Liver (tissue), 9 donors: Measurements from ENCODE around the gene APLN. TPM values are rescaled to one million over a fixed set of nuclear protein-coding genes. Genes with fewer than 3 reads are reported as not detected.

Experiments used
- DNase-seq: peaks from one replicate; pipeline ENCODE4 v3.0.0-alpha.2; 2017; ENCODE audit warnings: low spot score
- H3K27ac ChIP-seq, 2 donors: one replicate each; pipeline ENCODE4 v1.7.0; 2013; ENCODE audit warnings: inconsistent platforms in 2 of 2, low read length in 2 of 2, control low read depth in 1 of 2, low read depth in 1 of 2, mild to moderate bottlenecking in 1 of 2
- H3K27me3 ChIP-seq, 4 donors: one replicate each; pipeline versions ENCODE4 v1.6.1 to v1.7.0; 2013; ENCODE audit warnings: low read length in 3 of 4, inconsistent platforms in 1 of 4, mild to moderate bottlenecking in 1 of 4, moderate library complexity in 1 of 4; ENCODE audit not compliant: control insufficient read depth in 4 of 4, insufficient read depth in 4 of 4
- H3K36me3 ChIP-seq, 4 donors: one replicate each; pipeline versions ENCODE4 v1.6.1 to v1.7.0; 2013; ENCODE audit warnings: low read length in 3 of 4, mild to moderate bottlenecking in 3 of 4, low read depth in 1 of 4, moderate library complexity in 1 of 4; ENCODE audit not compliant: control insufficient read depth in 4 of 4, insufficient read depth in 3 of 4
- H3K4me1 ChIP-seq, 4 donors: one replicate each; pipeline versions ENCODE4 v1.6.1 to v1.7.0; 2013; ENCODE audit warnings: low read length in 3 of 4, mild to moderate bottlenecking in 3 of 4, moderate library complexity in 1 of 4; ENCODE audit not compliant: control insufficient read depth in 4 of 4, insufficient read depth in 4 of 4
- H3K4me3 ChIP-seq, 3 donors: one replicate each; pipeline versions ENCODE4 v1.6.1 to v1.7.0; 2013; ENCODE audit warnings: low read length in 3 of 3, control low read depth in 1 of 3, low read depth in 1 of 3, mild to moderate bottlenecking in 1 of 3
- H3K9ac ChIP-seq, 2 donors: one replicate each; pipeline ENCODE4 v1.7.0; 2013; ENCODE audit warnings: low read length in 2 of 2, mild to moderate bottlenecking in 2 of 2, moderate library complexity in 2 of 2, control low read depth in 1 of 2, low read depth in 1 of 2
- H3K9me3 ChIP-seq, 4 donors: one replicate each; pipeline versions ENCODE4 v1.6.1 to v1.7.0; 2013; ENCODE audit warnings: low read length in 3 of 4; ENCODE audit not compliant: control insufficient read depth in 4 of 4
- EGR1 ChIP-seq, 2 donors: IDR thresholded peaks; 2 replicates each; pipeline ENCODE4 v1.6.1; 2016 to 2018; ENCODE audit warnings: antibody characterized with exemption in 2 of 2, low read depth in 2 of 2
- FOXA1 ChIP-seq: IDR thresholded peaks from 2 replicates; pipeline ENCODE4 v1.6.1; 2016; ENCODE audit warnings: antibody characterized with exemption
- FOXA2 ChIP-seq: IDR thresholded peaks from 2 replicates; pipeline ENCODE4 v1.6.1; 2016; ENCODE audit warnings: antibody characterized with exemption
- GABPA ChIP-seq, 2 donors: IDR thresholded peaks in 1 of 2; conservative IDR thresholded peaks in 1 of 2; 2 replicates each; pipeline ENCODE4 v1.6.1; 2016; ENCODE audit warnings: antibody characterized with exemption in 2 of 2, mild to moderate bottlenecking in 1 of 2, moderate library complexity in 1 of 2
- HNF4A ChIP-seq, 2 donors: conservative IDR thresholded peaks; 2 replicates each; pipeline ENCODE4 v1.6.1; 2016; ENCODE audit warnings: antibody characterized with exemption in 2 of 2, mild to moderate bottlenecking in 2 of 2
- HNF4G ChIP-seq: IDR thresholded peaks from 2 replicates; pipeline ENCODE4 v1.6.1; 2016; ENCODE audit warnings: antibody characterized with exemption
- JUND ChIP-seq, 2 donors: IDR thresholded peaks; 2 replicates each; pipeline ENCODE4 v1.6.1; 2016; ENCODE audit warnings: antibody characterized with exemption in 2 of 2
- MAX ChIP-seq: IDR thresholded peaks from 2 replicates; pipeline ENCODE4 v1.6.1; 2016; ENCODE audit warnings: antibody characterized with exemption
- NR2F2 ChIP-seq: IDR thresholded peaks from 2 replicates; pipeline ENCODE4 v1.6.1; 2016; ENCODE audit warnings: antibody characterized with exemption
- RAD21 ChIP-seq, 2 donors: IDR thresholded peaks; 2 replicates each; pipeline ENCODE4 v1.6.1; 2016; ENCODE audit warnings: antibody characterized with exemption in 2 of 2, mild to moderate bottlenecking in 2 of 2
- REST ChIP-seq: IDR thresholded peaks from 2 replicates; pipeline ENCODE4 v1.6.1; 2016; ENCODE audit warnings: antibody characterized with exemption, mild to moderate bottlenecking
- RXRA ChIP-seq, 2 donors: IDR thresholded peaks; 2 replicates each; pipeline ENCODE4 v1.6.1; 2017 to 2018; ENCODE audit warnings: antibody characterized with exemption in 2 of 2, mild to moderate bottlenecking in 1 of 2
- SP1 ChIP-seq: IDR thresholded peaks from 2 replicates; pipeline ENCODE4 v1.6.1; 2018; ENCODE audit warnings: antibody characterized with exemption, mild to moderate bottlenecking
- TAF1 ChIP-seq: conservative IDR thresholded peaks from 2 replicates; pipeline ENCODE4 v1.6.1; 2016; ENCODE audit warnings: antibody characterized with exemption, mild to moderate bottlenecking
- YY1 ChIP-seq: IDR thresholded peaks from 2 replicates; pipeline ENCODE4 v1.6.1; 2016; ENCODE audit warnings: antibody characterized with exemption, mild to moderate bottlenecking
- ZBTB33 ChIP-seq: IDR thresholded peaks from 2 replicates; pipeline ENCODE4 v1.6.1; 2016; ENCODE audit warnings: antibody characterized with exemption
- WGBS: extraction: QIAGEN DNeasy Blood & Tissue Kit; methylation state at CpG from one replicate; pipeline ENCODE4 v1.1.7; 2013; 5-methylcytosine and 5-hydroxymethylcytosine counted together
- polyA plus RNA-seq, 2 donors: library from polyadenylated mRNA; stranded (reverse) in 1 of 2; unstranded in 1 of 2; fragments of 200-250 nt in 1 of 2; fragments of >200 nt in 1 of 2; fragmentation: Nextera tagmentation in 1 of 2; extraction: Ambion mirVana in 1 of 2; gene quantifications; one replicate each; pipeline versions ENCODE4 v1.2.1 to v1.2.3, GENCODE V29; 2013 to 2015
- total RNA-seq, 2 donors: library from RNA; depleted of rRNA; stranded (reverse); fragments of >200 nt; gene quantifications; one replicate each; pipeline ENCODE4 v1.2.3, GENCODE V29; 2014
- TF ChIP-seq, protein P1 (sequence below): IDR thresholded peaks from 2 replicates; pipeline ENCODE4 v1.6.1; 2016; ENCODE audit warnings: antibody characterized with exemption
- TF ChIP-seq, protein P2 (sequence below): fragments of 150-350 bp; IDR thresholded peaks from 2 replicates; pipeline ENCODE4 v1.5.1; 2017; ENCODE audit warnings: improper control_type of control experiment, low read depth, low read length; ENCODE audit not compliant: missing input control
- donor health status: healthy.
- donor health status: healthy.
- donor health status: healthy.
- donor health status: healthy.
- donor health status: healthy.

APLN gene
- total and polyA plus RNA-seq, 4 donors: 0.19 to 0.33 TPM; not detected in 2

DNA sequence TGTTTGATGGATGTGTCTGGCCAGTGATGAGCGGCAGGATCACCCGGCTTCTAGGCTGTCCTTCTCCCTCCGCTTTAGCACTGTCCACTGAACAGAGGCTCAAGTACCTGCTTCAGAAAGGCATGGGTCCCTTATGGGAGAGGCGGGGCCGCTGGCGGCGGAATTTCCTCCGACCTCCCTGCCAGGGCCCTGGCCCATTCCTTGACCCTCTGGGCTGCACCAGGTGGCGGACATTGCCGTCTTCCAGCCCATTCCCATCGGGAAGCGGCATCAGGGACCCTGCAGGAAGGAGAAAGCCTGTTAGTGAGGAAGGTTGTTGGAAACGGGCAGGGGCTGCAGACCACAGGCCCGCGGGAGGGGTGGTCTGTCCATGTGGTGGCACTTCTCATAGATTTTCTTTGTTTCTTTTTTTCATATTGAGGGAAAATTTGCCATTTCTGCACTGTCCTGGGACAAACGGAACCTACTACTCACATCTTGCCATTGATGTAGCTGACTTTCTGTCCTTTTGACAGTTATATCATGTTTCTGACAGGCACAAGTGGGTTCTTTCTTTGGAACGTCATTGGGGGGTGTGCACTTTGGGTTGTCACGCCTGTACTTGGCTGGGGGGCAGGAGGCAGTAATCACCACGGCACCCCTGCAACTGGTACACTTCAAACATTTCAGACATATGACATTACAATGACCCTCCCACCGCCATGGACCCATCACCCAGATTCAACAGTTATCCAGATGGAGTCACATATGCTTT is 6.1 kb downstream of the APLN start:
- H3K27me3 ChIP-seq: peaks cover 0 to 3% (median 0%) of the 10 kb centered on the region in 4 donors
- H3K9me3 ChIP-seq: no peaks in the 10 kb centered on the region
- H3K27ac ChIP-seq: no peak overlapping the region
- TF ChIP-seq HNF4G: no peak
- TF ChIP-seq GABPA (IDR thresholded peaks at IDR 0.05 in 1 of 2, conservative IDR thresholded peaks at IDR 0.05 in 1 of 2): no peak
- no peak for TF ChIP-seq RXRA (IDR thresholded peaks at IDR 0.05)
- no peak for TF ChIP-seq FOXA2
- no peak for TF ChIP-seq RAD21 (IDR thresholded peaks at IDR 0.05)
- no peak for TF ChIP-seq MAX
- no peak for TF ChIP-seq REST
- no peak for TF ChIP-seq SP1
- TF ChIP-seq FOXA1: no peak
- no peak for TF ChIP-seq TAF1
- no peak for TF ChIP-seq HNF4A (conservative IDR thresholded peaks at IDR 0.05)
- TF ChIP-seq, protein P1, sequence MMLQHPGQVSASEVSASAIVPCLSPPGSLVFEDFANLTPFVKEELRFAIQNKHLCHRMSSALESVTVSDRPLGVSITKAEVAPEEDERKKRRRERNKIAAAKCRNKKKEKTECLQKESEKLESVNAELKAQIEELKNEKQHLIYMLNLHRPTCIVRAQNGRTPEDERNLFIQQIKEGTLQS: no peak
- TF ChIP-seq ZBTB33: no peak
- TF ChIP-seq EGR1 (IDR thresholded peaks at IDR 0.05; ENCODE audit: low read depth in 2 of 2): no peak
- TF ChIP-seq, protein P2, sequence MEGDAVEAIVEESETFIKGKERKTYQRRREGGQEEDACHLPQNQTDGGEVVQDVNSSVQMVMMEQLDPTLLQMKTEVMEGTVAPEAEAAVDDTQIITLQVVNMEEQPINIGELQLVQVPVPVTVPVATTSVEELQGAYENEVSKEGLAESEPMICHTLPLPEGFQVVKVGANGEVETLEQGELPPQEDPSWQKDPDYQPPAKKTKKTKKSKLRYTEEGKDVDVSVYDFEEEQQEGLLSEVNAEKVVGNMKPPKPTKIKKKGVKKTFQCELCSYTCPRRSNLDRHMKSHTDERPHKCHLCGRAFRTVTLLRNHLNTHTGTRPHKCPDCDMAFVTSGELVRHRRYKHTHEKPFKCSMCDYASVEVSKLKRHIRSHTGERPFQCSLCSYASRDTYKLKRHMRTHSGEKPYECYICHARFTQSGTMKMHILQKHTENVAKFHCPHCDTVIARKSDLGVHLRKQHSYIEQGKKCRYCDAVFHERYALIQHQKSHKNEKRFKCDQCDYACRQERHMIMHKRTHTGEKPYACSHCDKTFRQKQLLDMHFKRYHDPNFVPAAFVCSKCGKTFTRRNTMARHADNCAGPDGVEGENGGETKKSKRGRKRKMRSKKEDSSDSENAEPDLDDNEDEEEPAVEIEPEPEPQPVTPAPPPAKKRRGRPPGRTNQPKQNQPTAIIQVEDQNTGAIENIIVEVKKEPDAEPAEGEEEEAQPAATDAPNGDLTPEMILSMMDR: no peak
- no peak for TF ChIP-seq NR2F2
- TF ChIP-seq YY1: no peak
- TF ChIP-seq JUND (IDR thresholded peaks at IDR 0.05): no peak
- H3K36me3 ChIP-seq: no peaks in the 10 kb centered on the region
- DNase-seq: no peak
- H3K4me3 ChIP-seq: no peak overlapping the region
- no peak overlapping the region for H3K9ac ChIP-seq
- WGBS: 98% methylated on average over 20 of the region's 20 CpGs
- H3K4me1 ChIP-seq: peaks cover 2 to 19% (median 14%) of the 10 kb centered on the region in 4 donors
